CD14-positive monocyte (primary cell): ENCODE data around the gene TMEM219. TPM values are rescaled to one million over a fixed set of nuclear protein-coding genes. Genes with fewer than 3 reads are reported as not detected.

Experiments used
- DNase-seq, 3 donors: peaks; one replicate each; pipeline ENCODE4 v3.0.0-alpha.2; 2011 to 2022
- H2AFZ ChIP-seq: 2 replicates; pipeline ENCODE4 v1.6.0; 2012; ENCODE audit warnings: mild to moderate bottlenecking, low read depth, low read length, inconsistent platforms; ENCODE audit not compliant: insufficient read depth, poor library complexity, severe bottlenecking
- H3K27ac ChIP-seq, 2 donors: 1 replicate in 1 of 2; 2 replicates in 1 of 2; pipeline ENCODE4 v1.5.1; 2012 to 2013; ENCODE audit warnings: low read length in 2 of 2, control low read depth in 1 of 2, inconsistent platforms in 1 of 2, low read depth in 1 of 2, mild to moderate bottlenecking in 1 of 2
- H3K27me3 ChIP-seq, 2 donors: one replicate each; pipeline versions ENCODE4 v1.6.0 to v1.6.1; 2011 to 2013; ENCODE audit warnings: low read length in 2 of 2; ENCODE audit not compliant: control insufficient read depth in 2 of 2, insufficient read depth in 2 of 2
- H3K36me3 ChIP-seq, 2 donors: replicated peaks in 1 of 2; 1 replicate in 1 of 2; 2 replicates in 1 of 2; pipeline versions ENCODE4 v1.5.1 to v1.6.1; 2012 to 2013; ENCODE audit warnings: low read length in 2 of 2, control low read depth in 1 of 2, inconsistent platforms in 1 of 2, mild to moderate bottlenecking in 1 of 2; ENCODE audit not compliant: insufficient read depth in 2 of 2, control insufficient read depth in 1 of 2
- H3K4me1 ChIP-seq, 2 donors: 1 replicate in 1 of 2; 2 replicates in 1 of 2; pipeline versions ENCODE4 v1.5.1 to v1.6.1; 2012 to 2013; ENCODE audit warnings: low read length in 2 of 2, control low read depth in 1 of 2, inconsistent platforms in 1 of 2, mild to moderate bottlenecking in 1 of 2, moderate library complexity in 1 of 2; ENCODE audit not compliant: insufficient read depth in 2 of 2, control insufficient read depth in 1 of 2
- H3K4me2 ChIP-seq: replicated peaks from 2 replicates; pipeline ENCODE3; 2012; ENCODE audit warnings: low read length, moderate library complexity, mild to moderate bottlenecking; ENCODE audit not compliant: poor library complexity, severe bottlenecking; ENCODE audit errors: extremely low read depth
- H3K4me3 ChIP-seq, 3 experiments: fragments of 200-600 bp in 1 of 3; sonication (generic) in 1 of 3; replicated peaks in 1 of 3; 1 replicate in 2 of 3; 2 replicates in 1 of 3; pipeline ENCODE4 v1.5.1; 2011 to 2013; ENCODE audit warnings: low read length in 3 of 3, mild to moderate bottlenecking in 3 of 3, control low read depth in 2 of 3, low read depth in 2 of 3, inconsistent platforms in 1 of 3, moderate library complexity in 1 of 3
- H3K79me2 ChIP-seq: 2 replicates; pipeline ENCODE4 v1.6.0; 2012; ENCODE audit warnings: mild to moderate bottlenecking, control low read depth, inconsistent platforms, low read length, moderate library complexity; ENCODE audit not compliant: insufficient read depth
- H3K9ac ChIP-seq: 2 replicates; pipeline ENCODE4 v1.6.0; 2017; ENCODE audit warnings: low read length, mild to moderate bottlenecking; ENCODE audit not compliant: insufficient read depth, poor library complexity, severe bottlenecking
- H3K9me3 ChIP-seq, 2 donors: replicated peaks in 1 of 2; 1 replicate in 1 of 2; 2 replicates in 1 of 2; pipeline versions ENCODE4 v1.5.1 to v1.6.1; 2012 to 2013; ENCODE audit warnings: low read length in 2 of 2, control low read depth in 1 of 2; ENCODE audit not compliant: control insufficient read depth in 1 of 2, insufficient read depth in 1 of 2
- H4K20me1 ChIP-seq: 2 replicates; pipeline ENCODE4 v1.6.0; 2012; ENCODE audit warnings: mild to moderate bottlenecking, low read length, control low read depth, moderate library complexity; ENCODE audit not compliant: insufficient read depth
- H3K27ac Mint-ChIP-seq, 7 donors: one replicate each; pipeline ENCODE4 v1.8.0; 2020; ENCODE audit warnings: mild to moderate bottlenecking in 7 of 7, mixed read lengths in 7 of 7, moderate library complexity in 6 of 7, inconsistent platforms in 2 of 7
- H3K27me3 Mint-ChIP-seq, 3 donors: one replicate each; pipeline ENCODE4 v1.8.0; 2021 to 2022; ENCODE audit warnings: low read depth in 3 of 3, mild to moderate bottlenecking in 3 of 3, mixed read lengths in 3 of 3, moderate library complexity in 3 of 3, inconsistent platforms in 1 of 3
- H3K36me3 Mint-ChIP-seq, 2 donors: one replicate each; pipeline ENCODE4 v1.8.0; 2020; ENCODE audit warnings: mixed read lengths in 2 of 2, inconsistent platforms in 1 of 2, mild to moderate bottlenecking in 1 of 2
- H3K4me1 Mint-ChIP-seq: one replicate; pipeline ENCODE4 v1.8.0; 2020; ENCODE audit warnings: mild to moderate bottlenecking, mixed read lengths
- H3K4me3 Mint-ChIP-seq, 2 donors: one replicate each; pipeline ENCODE4 v1.8.0; 2020; ENCODE audit warnings: mild to moderate bottlenecking in 2 of 2, mixed read lengths in 2 of 2, moderate library complexity in 1 of 2
- H3K9me3 Mint-ChIP-seq, 7 donors: one replicate each; pipeline ENCODE4 v1.8.0; 2020 to 2022; ENCODE audit warnings: mixed read lengths in 7 of 7, mild to moderate bottlenecking in 6 of 7, moderate library complexity in 6 of 7, inconsistent platforms in 2 of 7
- CTCF ChIP-seq: fragments of 200-600 bp; IDR thresholded peaks from one replicate; pipeline ENCODE4 v1.8.0; 2022; ENCODE audit warnings: antibody characterized with exemption, mild to moderate bottlenecking
- WGBS: methylation state at CpG from one replicate; pipeline ENCODE4 v1.1.5; 2013; ENCODE audit warnings: missing lambda C conversion rate; ENCODE audit not compliant: insufficient coverage; 5-methylcytosine and 5-hydroxymethylcytosine counted together
- intact Hi-C, 2 donors: fragments of 100-400 bp; cut with micrococcal nuclease; formaldehyde crosslinking; loops; one replicate each; pipeline versions ENCODE4 v1.15.0 to v1.15.1; 2023
- polyA plus RNA-seq, 3 donors: library from polyadenylated mRNA; depleted of rRNA in 1 of 3; unstranded in 2 of 3; stranded (reverse) in 1 of 3; fragments of 300-500 nt in 2 of 3; fragments of >200 nt in 1 of 3; fragmentation: Illumina TruSeq in 2 of 3; gene quantifications; 1 replicate in 2 of 3; 2 replicates in 1 of 3; pipeline ENCODE4 v1.2.3, GENCODE V29; 2012 to 2021

The TMEM219 gene
- polyA plus RNA-seq, 3 donors: 157 to 265 (median 227) TPM

GRCh38 chr16:30018731-30019158, 56.9 kb downstream of the TMEM219 start:
- H3K9ac ChIP-seq: no peak overlapping the region
- peaks cover 9 to 20% (median 17%) of the 10 kb centered on the region in 3 donors for H3K27me3 Mint-ChIP-seq
- H3K9me3 Mint-ChIP-seq: peaks cover 0 to 3% (median 2%) of the 10 kb centered on the region in 7 donors
- no peaks in the 10 kb centered on the region for H3K36me3 Mint-ChIP-seq
- no peak overlapping the region for H3K4me3 ChIP-seq
- TF ChIP-seq CTCF: no peak
- H3K79me2 ChIP-seq: no peaks in the 10 kb centered on the region
- no peaks in the 10 kb centered on the region for H4K20me1 ChIP-seq
- no peak overlapping the region for H2AFZ ChIP-seq
- H3K36me3 ChIP-seq: no peaks in the 10 kb centered on the region
- H3K4me3 Mint-ChIP-seq: no peak overlapping the region
- H3K27me3 ChIP-seq: peaks cover 0 to 3% of the 10 kb centered on the region in 2 donors
- 62% methylated on average over 1 of the region's 4 CpGs for WGBS
- intact Hi-C loops: no loop called here
- no peaks in the 10 kb centered on the region for H3K9me3 ChIP-seq
- H3K4me1 ChIP-seq: peaks cover 11 to 15% of the 10 kb centered on the region in 2 donors
- peaks cover 14% of the 10 kb centered on the region for H3K4me1 Mint-ChIP-seq
- H3K4me2 ChIP-seq: no peak overlapping the region
- no peak for DNase-seq
- no peak overlapping the region for H3K27ac Mint-ChIP-seq
- no peak overlapping the region for H3K27ac ChIP-seq

Other genes starting within 250 kb of the TMEM219 start
- 10 to 100 TPM; 24.6 to 32.0 (median 29.2) TPM for gene C16orf54, start 216.1 kb upstream of the TMEM219 start, polyA plus RNA-seq
- not detected for gene ZG16, start 183.8 kb upstream of the TMEM219 start, polyA plus RNA-seq
- 10 to 100 TPM; 22.0 to 46.2 (median 28.9) TPM for gene KIF22, start 171.3 kb upstream of the TMEM219 start, polyA plus RNA-seq
- 100 to 1,000 TPM in 1 of 3 donors, 10 to 100 TPM in 2; 14.2 to 137 (median 18.8) TPM for gene MAZ, start 155.6 kb upstream of the TMEM219 start, polyA plus RNA-seq
- gene PRRT2, start 149.9 kb upstream of the TMEM219 start, polyA plus RNA-seq: under 1 TPM in 1 of 3 donors, not detected in 2; 0.04 TPM
- gene PAGR1, start 145.9 kb upstream of the TMEM219 start, polyA plus RNA-seq: 10 to 100 TPM; 12.6 to 43.4 (median 36.3) TPM
- gene MVP, start 141.6 kb upstream of the TMEM219 start, polyA plus RNA-seq: 100 to 1,000 TPM; 146 to 274 (median 185) TPM
- 10 to 100 TPM; 67.2 to 98.8 (median 93.5) TPM for gene CDIPT, start 98.9 kb upstream of the TMEM219 start, polyA plus RNA-seq
- not detected for gene SEZ6L2, start 62.5 kb upstream of the TMEM219 start, polyA plus RNA-seq
- not detected for gene ASPHD1, start 61.6 kb upstream of the TMEM219 start, polyA plus RNA-seq
- gene KCTD13, start 35.9 kb upstream of the TMEM219 start, polyA plus RNA-seq: 10 to 100 TPM in 1 of 3 donors, 1 to 10 TPM in 2; 4.0 to 36.6 (median 4.7) TPM
- 10 to 100 TPM in 1 of 3 donors, 1 to 10 TPM in 2; 1.1 to 19.2 (median 2.3) TPM for gene TAOK2, start 11.8 kb downstream of the TMEM219 start, polyA plus RNA-seq
- 1 to 10 TPM; 3.3 to 4.8 (median 3.7) TPM for gene HIRIP3, start 33.5 kb downstream of the TMEM219 start, polyA plus RNA-seq
- gene INO80E, start 34.2 kb downstream of the TMEM219 start, polyA plus RNA-seq: 10 to 100 TPM in 1 of 3 donors, 1 to 10 TPM in 2; 2.8 to 57.6 (median 3.5) TPM
- gene DOC2A, start 48.9 kb downstream of the TMEM219 start, polyA plus RNA-seq: 1 to 10 TPM in 1 of 3 donors, under 1 TPM in 2; 0.23 to 3.7 (median 0.66) TPM
- gene C16orf92, start 61.1 kb downstream of the TMEM219 start, polyA plus RNA-seq: not detected
- gene TLCD3B, start 69.2 kb downstream of the TMEM219 start, polyA plus RNA-seq: not detected
- 1,000 to 10,000 TPM; 1,202 to 1,628 (median 1,429) TPM for gene ALDOA, start 103.7 kb downstream of the TMEM219 start, polyA plus RNA-seq
- 100 to 1,000 TPM; 186 to 388 (median 279) TPM for gene PPP4C, start 113.9 kb downstream of the TMEM219 start, polyA plus RNA-seq
- under 1 TPM; 0.10 to 0.65 (median 0.11) TPM for gene TBX6, start 129.8 kb downstream of the TMEM219 start, polyA plus RNA-seq
- gene YPEL3, start 134.1 kb downstream of the TMEM219 start, polyA plus RNA-seq: 100 to 1,000 TPM; 182 to 283 (median 235) TPM
- gene GDPD3, start 151.5 kb downstream of the TMEM219 start, polyA plus RNA-seq: 1 to 10 TPM in 1 of 3 donors, not detected in 2; 9.6 TPM
- 10 to 100 TPM in 2 of 3 donors, 1 to 10 TPM in 1; 8.1 to 82.8 (median 10.2) TPM for gene MAPK3, start 161.1 kb downstream of the TMEM219 start, polyA plus RNA-seq
- gene CORO1A, start 221.5 kb downstream of the TMEM219 start, polyA plus RNA-seq: 1,000 to 10,000 TPM; 1,314 to 1,363 (median 1,346) TPM
- gene BOLA2B, start 231.6 kb downstream of the TMEM219 start, polyA plus RNA-seq: 100 to 1,000 TPM; 105 to 170 (median 160) TPM
- gene SLX1A, start 231.8 kb downstream of the TMEM219 start, polyA plus RNA-seq: 100 to 1,000 TPM in 2 of 3 donors, 10 to 100 TPM in 1; 43.1 to 163 (median 162) TPM
- gene SULT1A3, start 237.2 kb downstream of the TMEM219 start, polyA plus RNA-seq: 10 to 100 TPM; 20.9 to 29.9 (median 28.3) TPM